Epithelial cell of proximal tubule (primary cell): ENCODE results near the gene SLC15A3. TPM values are rescaled to one million over a fixed set of nuclear protein-coding genes. Genes with fewer than 3 reads are reported as not detected.

Experiments used
- DNase-seq: peaks from one replicate; pipeline ENCODE4 v3.0.0-alpha.2; 2011; ENCODE audit warnings: low read depth
- H3K4me3 ChIP-seq: 2 replicates; pipeline ENCODE4 v1.5.1; 2011; ENCODE audit warnings: low read depth, mild to moderate bottlenecking, low read length
- CTCF ChIP-seq: conservative IDR thresholded peaks from 2 replicates; pipeline ENCODE4 v1.5.1; 2012; ENCODE audit warnings: low read depth, mild to moderate bottlenecking, low read length
- total RNA-seq: library from RNA; depleted of rRNA; stranded (reverse); fragments of >200 nt; gene quantifications from 2 replicates; pipeline ENCODE4 v1.2.3, GENCODE V29; 2015

The SLC15A3 gene
- total RNA-seq, 1 donor from 2014 or later: 0.86 TPM

GRCh38 chr11:60930394-60930793, 21.6 kb downstream of the SLC15A3 start:
- H3K4me3 ChIP-seq: no peak overlapping the region
- DNase-seq: no peak
- TF ChIP-seq CTCF: no peak

GRCh38 chr11:60929764-60930163, 22.2 kb downstream of the SLC15A3 start:
- no peak overlapping the region for H3K4me3 ChIP-seq
- no peak for TF ChIP-seq CTCF
- no peak for DNase-seq

- no peak overlapping the region for H3K4me3 ChIP-seq
- DNase-seq: no peak
- TF ChIP-seq CTCF: no peak
Observed at GRCh38 chr11:60928563-60929001, 23.4 kb downstream of the SLC15A3 start.

- DNase-seq: no peak
- H3K4me3 ChIP-seq: no peak overlapping the region
- no peak for TF ChIP-seq CTCF
Observed at GRCh38 chr11:60927600-60927999, 24.4 kb downstream of the SLC15A3 start.

GRCh38 chr11:60927061-60927592, 24.8 kb downstream of the SLC15A3 start:
- no peak for TF ChIP-seq CTCF
- no peak overlapping the region for H3K4me3 ChIP-seq
- DNase-seq: no peak

GRCh38 chr11:60926500-60926899, 25.5 kb downstream of the SLC15A3 start:
- DNase-seq: no peak
- TF ChIP-seq CTCF: no peak
- H3K4me3 ChIP-seq: no peak overlapping the region

GRCh38 chr11:60925868-60926267, 26.1 kb downstream of the SLC15A3 start:
- peak overlapping the region; percentile 90 for H3K4me3 ChIP-seq
- peak; percentile 56 for DNase-seq
- TF ChIP-seq CTCF: no peak
